ENCODE measurements around the gene OGDH.
"Not testable (repeated sequence)": the region's sequence is repeated elsewhere in the genome, so short reads cannot be mapped to it uniquely, and the experiment has no call there.

The OGDH gene

GRCh38 chr7:44580945-44581878 lies 25.2 kb upstream of the OGDH start:
- DNase-seq: no peak

GRCh38 chr7:44581879-44582603 lies 24.4 kb upstream of the OGDH start, which contains the start of gene TMED4:
Gene TMED4 (minus strand): TSS chr7:44582231. CDS start chr7:44582206, 25 bp downstream.
- peak; percentile 99 for DNase-seq

GRCh38 chr7:44583146-44583865 lies 23.1 kb upstream of the OGDH start:
- DNase-seq: no peak

GRCh38 chr7:44587843-44588711 lies 18.4 kb upstream of the OGDH start:
- DNase-seq: peak; percentile 38

GRCh38 chr7:44590910-44591309 lies 15.5 kb upstream of the OGDH start:
- no peak for DNase-seq

GRCh38 chr7:44595934-44596635 lies 10.3 kb upstream of the OGDH start:
- DNase-seq: no peak

- not testable (repeated sequence) for DNase-seq
Observed at GRCh38 chr7:44597181-44597580, 9.2 kb upstream of the OGDH start.

GRCh38 chr7:44599222-44599621 lies 7.2 kb upstream of the OGDH start:
- DNase-seq: no peak

- DNase-seq: no peak
Observed at GRCh38 chr7:44602576-44602910, 3.9 kb upstream of the OGDH start.

GRCh38 chr7:44603193-44603592 lies 3.2 kb upstream of the OGDH start:
- DNase-seq: no peak

- no peak for DNase-seq
Observed at GRCh38 chr7:44604941-44605340, 1.5 kb upstream of the OGDH start.

- DNase-seq: no peak
Observed at GRCh38 chr7:44607141-44608068, 978 bp downstream of the OGDH start.

GRCh38 chr7:44608916-44609648 lies 2.7 kb downstream of the OGDH start:
- DNase-seq: peak; percentile 75

- DNase-seq: no peak
Observed at GRCh38 chr7:44609829-44610228, 3.4 kb downstream of the OGDH start.

GRCh38 chr7:44615149-44615611 lies 8.8 kb downstream of the OGDH start:
- DNase-seq: no peak

GRCh38 chr7:44615793-44616192 lies 9.4 kb downstream of the OGDH start:
- DNase-seq: no peak

- DNase-seq: no peak
Observed at GRCh38 chr7:44616545-44616944, 10.1 kb downstream of the OGDH start.

- DNase-seq: no peak
Observed at GRCh38 chr7:44617225-44617890, 10.9 kb downstream of the OGDH start.

GRCh38 chr7:44618045-44618444 lies 11.6 kb downstream of the OGDH start:
- DNase-seq: no peak
